ENCODE data around the gene ADGRL1. TPM values are rescaled to one million over a fixed set of nuclear protein-coding genes. Genes with fewer than 3 reads are reported as not detected.

ADGRL1 gene
- total RNA-seq, 1 donor from 2014 or later = 3.3 TPM

- TF ChIP-seq CTCF (conservative IDR thresholded peaks at IDR 0.05; ENCODE audit: low read depth, low read length) = no peak
- H3K4me3 ChIP-seq (ENCODE audit: low read depth, low read length) = no peak overlapping the region
- DNase-seq (ENCODE audit: low read depth) = no peak
Measured at GRCh38 chr19:14164082-14164481, 41.9 kb downstream of the ADGRL1 start.

GRCh38 chr19:14162871-14163297 is 43.1 kb downstream of the ADGRL1 start:
- no peak overlapping the region for H3K4me3 ChIP-seq (ENCODE audit: low read depth, low read length)
- no peak for DNase-seq (ENCODE audit: low read depth)
- no peak for TF ChIP-seq CTCF (conservative IDR thresholded peaks at IDR 0.05; ENCODE audit: low read depth, low read length)

- no peak for DNase-seq (ENCODE audit: low read depth)
- no peak for TF ChIP-seq CTCF (conservative IDR thresholded peaks at IDR 0.05; ENCODE audit: low read depth, low read length)
- no peak overlapping the region for H3K4me3 ChIP-seq (ENCODE audit: low read depth, low read length)
Measured at GRCh38 chr19:14161305-14161704, 44.7 kb downstream of the ADGRL1 start.

- H3K4me3 ChIP-seq (ENCODE audit: low read depth, low read length) = no peak overlapping the region
- no peak for DNase-seq (ENCODE audit: low read depth)
- no peak for TF ChIP-seq CTCF (conservative IDR thresholded peaks at IDR 0.05; ENCODE audit: low read depth, low read length)
Measured at GRCh38 chr19:14160017-14160703, 45.8 kb downstream of the ADGRL1 start.

GRCh38 chr19:14159059-14159458 is 46.9 kb downstream of the ADGRL1 start:
- no peak overlapping the region for H3K4me3 ChIP-seq (ENCODE audit: low read depth, low read length)
- no peak for TF ChIP-seq CTCF (conservative IDR thresholded peaks at IDR 0.05; ENCODE audit: low read depth, low read length)
- DNase-seq (ENCODE audit: low read depth) = no peak

- no peak for TF ChIP-seq CTCF (conservative IDR thresholded peaks at IDR 0.05; ENCODE audit: low read depth, low read length)
- no peak overlapping the region for H3K4me3 ChIP-seq (ENCODE audit: low read depth, low read length)
- no peak for DNase-seq (ENCODE audit: low read depth)
Measured at GRCh38 chr19:14158276-14159023, 47.5 kb downstream of the ADGRL1 start.
